ENCODE data around the gene SAMD1.

Gene SAMD1

GRCh38 chr19:14135355-14135754, 44.8 kb upstream of the SAMD1 start:
- no peaks in the 10 kb centered on the region for H3K36me3 Mint-ChIP-seq (ENCODE audit: low read depth)
- no peaks in the 10 kb centered on the region for H3K27me3 Mint-ChIP-seq (ENCODE audit: low read depth)
- H3K9me3 Mint-ChIP-seq, result no peaks in the 10 kb centered on the region
- no peak for TF ChIP-seq CTCF (IDR thresholded peaks at IDR 0.05; ENCODE audit: unreplicated experiment in 3 of 3)
- peak overlapping the region; percentile 83 to 89 (median 84) for H3K4me3 Mint-ChIP-seq
- no peak overlapping the region for H3K27ac Mint-ChIP-seq
- peaks cover 28% of the 10 kb centered on the region for H3K4me1 Mint-ChIP-seq

DNA sequence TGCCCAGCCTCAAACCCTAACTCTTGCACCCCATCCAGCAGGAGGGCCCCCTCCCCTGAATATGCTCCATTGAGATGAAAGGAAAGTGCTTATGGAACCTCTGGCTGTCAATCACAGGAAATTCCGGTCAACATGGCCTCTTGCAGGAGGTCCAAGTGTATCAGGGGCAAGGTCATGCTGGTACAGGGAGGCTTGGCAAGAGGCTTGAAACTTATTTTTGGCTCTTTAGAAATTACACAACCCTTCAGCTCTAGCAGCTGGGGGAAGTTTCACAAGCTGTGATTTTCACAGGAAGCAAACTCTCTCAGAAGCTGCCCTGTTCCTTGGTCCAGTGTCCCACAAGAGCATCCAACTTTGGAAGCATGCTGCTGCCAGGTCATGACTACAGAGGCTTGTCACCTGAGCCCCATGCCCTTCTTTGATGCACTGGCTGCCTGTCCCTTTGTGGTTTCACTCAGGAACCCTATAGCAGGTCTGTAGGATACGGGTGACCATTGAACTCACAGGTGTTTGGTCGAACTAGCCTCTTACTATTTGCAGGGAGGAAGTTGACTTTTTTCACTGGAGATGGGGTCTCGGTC, 37.5 kb upstream of the SAMD1 start:
- no peaks in the 10 kb centered on the region for H3K9me3 Mint-ChIP-seq
- H3K27me3 Mint-ChIP-seq (ENCODE audit: low read depth), result no peaks in the 10 kb centered on the region
- TF ChIP-seq CTCF (IDR thresholded peaks at IDR 0.05; ENCODE audit: unreplicated experiment in 3 of 3), result no peak
- peaks cover 3% of the 10 kb centered on the region for H3K4me1 Mint-ChIP-seq
- H3K27ac Mint-ChIP-seq, result no peak overlapping the region
- no peak overlapping the region for H3K4me3 Mint-ChIP-seq
- peaks cover 2% of the 10 kb centered on the region for H3K36me3 Mint-ChIP-seq (ENCODE audit: low read depth)

DNA sequence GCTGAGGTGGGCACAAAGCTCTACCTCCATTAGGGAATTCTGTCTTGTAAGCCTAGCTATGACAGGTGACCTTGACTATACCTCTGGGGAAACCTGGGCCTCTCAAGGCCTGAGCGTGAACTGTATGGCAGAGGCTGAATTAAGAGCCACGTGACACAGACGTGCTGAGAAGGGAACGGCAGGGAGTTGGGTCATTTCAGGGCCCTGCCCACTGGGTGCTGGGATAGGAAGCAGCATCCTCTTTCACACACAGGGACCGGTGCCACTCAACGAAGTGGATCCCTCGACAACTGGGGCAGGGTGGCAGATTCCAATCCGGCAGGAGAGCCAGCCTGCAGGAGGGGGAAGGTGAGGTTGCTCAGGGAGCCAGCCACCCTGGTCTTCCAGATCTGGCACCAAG, 36.6 kb upstream of the SAMD1 start:
- Mint-ChIP-seq H3K4me3 (no peak overlapping the region), H3K27ac (peak overlapping the region in 1 of 3 experiments; percentile 54), H3K4me1 (peaks cover 10% of the 10 kb centered on the region), H3K9me3 (no peaks in the 10 kb centered on the region), H3K27me3 (ENCODE audit: low read depth) (no peaks in the 10 kb centered on the region), H3K36me3 (ENCODE audit: low read depth) (peaks cover 4% of the 10 kb centered on the region)
- no peak for TF ChIP-seq CTCF (IDR thresholded peaks at IDR 0.05; ENCODE audit: unreplicated experiment in 3 of 3)

GRCh38 chr19:14122924-14123323, 32.4 kb upstream of the SAMD1 start:
- TF ChIP-seq CTCF (IDR thresholded peaks at IDR 0.05; ENCODE audit: unreplicated experiment in 3 of 3), result no peak
- Mint-ChIP-seq H3K27me3 (ENCODE audit: low read depth) (no peaks in the 10 kb centered on the region), H3K4me3 (no peak overlapping the region), H3K9me3 (no peaks in the 10 kb centered on the region), H3K27ac (peak overlapping the region in 2 of 3 experiments; percentile 6 to 27), H3K4me1 (peaks cover 21% of the 10 kb centered on the region), H3K36me3 (ENCODE audit: low read depth) (peaks cover 4% of the 10 kb centered on the region)

DNA sequence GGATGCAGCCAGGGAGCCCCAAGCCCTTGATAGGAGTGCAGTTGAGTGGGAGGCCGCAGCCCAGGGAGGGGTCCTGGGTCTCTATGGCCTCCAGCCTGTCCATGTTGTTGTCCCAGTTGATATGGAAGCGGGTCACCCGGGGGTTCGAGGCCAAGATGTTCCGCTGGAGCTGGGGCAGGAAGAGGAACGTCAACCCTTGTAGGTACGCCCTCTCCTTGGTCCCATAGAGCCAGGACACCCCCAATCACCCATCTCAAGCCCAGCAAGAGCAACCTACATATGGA, 29.9 kb upstream of the SAMD1 start:
- TF ChIP-seq CTCF (IDR thresholded peaks at IDR 0.05; ENCODE audit: unreplicated experiment in 3 of 3), result no peak
- H3K27ac Mint-ChIP-seq, result peak overlapping the region in 1 of 3 experiments; percentile 99
- H3K27me3 Mint-ChIP-seq (ENCODE audit: low read depth), result no peaks in the 10 kb centered on the region
- peaks cover 4% of the 10 kb centered on the region for H3K36me3 Mint-ChIP-seq (ENCODE audit: low read depth)
- peaks cover 38% of the 10 kb centered on the region for H3K4me1 Mint-ChIP-seq
- H3K9me3 Mint-ChIP-seq, result no peaks in the 10 kb centered on the region
- no peak overlapping the region for H3K4me3 Mint-ChIP-seq

GRCh38 chr19:14119644-14120496, 29.3 kb upstream of the SAMD1 start:
- H3K9me3 Mint-ChIP-seq, result no peaks in the 10 kb centered on the region
- H3K36me3 Mint-ChIP-seq (ENCODE audit: low read depth), result peaks cover 4% of the 10 kb centered on the region
- H3K27ac Mint-ChIP-seq, result peak overlapping the region; percentile 99 to 100 (median 99)
- H3K4me3 Mint-ChIP-seq, result peak overlapping the region; percentile 43 to 60 (median 48)
- H3K4me1 Mint-ChIP-seq, result peaks cover 42% of the 10 kb centered on the region
- no peaks in the 10 kb centered on the region for H3K27me3 Mint-ChIP-seq (ENCODE audit: low read depth)
- TF ChIP-seq CTCF (IDR thresholded peaks at IDR 0.05; ENCODE audit: unreplicated experiment in 3 of 3), result no peak
